ENCODE data around the gene PRELID3B. TPM values are rescaled to one million over a fixed set of nuclear protein-coding genes. Genes with fewer than 3 reads are reported as not detected.

PRELID3B gene
- total RNA-seq, 1 donor from 2014 or later: 85.3 TPM

DNA sequence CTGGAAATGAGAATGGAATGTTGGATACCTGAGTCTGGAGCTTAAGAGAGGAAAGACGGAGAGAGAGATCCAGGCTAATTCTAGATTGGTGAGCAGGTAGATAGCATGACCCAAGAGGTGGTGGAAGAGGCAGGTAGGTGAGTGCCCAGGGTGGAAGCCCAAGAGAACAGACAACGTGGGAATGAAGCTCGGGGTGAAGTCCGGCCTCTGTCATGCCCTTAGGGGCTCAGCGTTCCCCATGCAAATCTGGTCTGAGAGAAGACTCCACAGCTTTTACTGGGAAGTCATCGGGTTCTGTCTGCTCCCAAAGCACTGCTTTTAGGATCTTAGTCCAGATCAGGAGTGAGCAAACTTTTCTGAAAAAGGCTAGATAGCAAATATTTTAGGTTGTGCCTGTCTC is 57.9 kb downstream of the PRELID3B start:
- intact Hi-C loops (cut with micrococcal nuclease): no loop called here

Other genes with a start within 250 kb of the PRELID3B start
- gene GNAS-AS1, start 191.9 kb downstream of the PRELID3B start, total RNA-seq: 1.4 and 1.7 TPM in 2 replicates
- 738 and 772 TPM in 2 replicates for gene GNAS, start 190.1 kb downstream of the PRELID3B start, total RNA-seq
- gene NELFCD, start 61.5 kb downstream of the PRELID3B start, total RNA-seq: 81.2 and 82.8 TPM in 2 replicates
- gene CTSZ, start 35.5 kb downstream of the PRELID3B start, total RNA-seq: 53.2 and 53.7 TPM in 2 replicates
- gene TUBB1, start 23.4 kb downstream of the PRELID3B start, total RNA-seq: not detected in 2 replicates
- gene ATP5F1E, start 10.5 kb downstream of the PRELID3B start, total RNA-seq: 82.8 and 84.9 TPM in 2 replicates
- 6.6 and 6.8 TPM in 2 replicates for gene ZNF831, start 121.0 kb upstream of the PRELID3B start, total RNA-seq

Data from T-helper 2 cell treated with Interferon-gamma antibody and Interleukin-4, amounts not matched to agents 100 ng/mL and 5 ng/mL, for 36 hours (primary cell).